SH-SY5Y (cell line): ENCODE measurements around the gene SIPA1L3.

Experiments used
- GATA2 ChIP-seq: IDR thresholded peaks from 2 replicates; pipeline ENCODE4 v1.6.1; 2011; ENCODE audit warnings: mild to moderate bottlenecking, low read depth, low read length
- GATA3 ChIP-seq: IDR thresholded peaks from 2 replicates; pipeline ENCODE4 v1.6.1; 2011; ENCODE audit warnings: low read depth, mild to moderate bottlenecking, low read length, moderate library complexity

- TF ChIP-seq GATA3: no peak
- no peak for TF ChIP-seq GATA2
Observed at GRCh38 chr19:38015216-38015615, 108.2 kb downstream of the SIPA1L3 start.
